Measurements from ENCODE around the gene TMC1. TPM values are rescaled to one million over a fixed set of nuclear protein-coding genes. Genes with fewer than 3 reads are reported as not detected.

Gene TMC1
- total RNA-seq (2022; extraction: Qiagen RNA extraction) = 0.03 to 0.10 TPM in 2 of 5 replicates, not detected in the others

DNA sequence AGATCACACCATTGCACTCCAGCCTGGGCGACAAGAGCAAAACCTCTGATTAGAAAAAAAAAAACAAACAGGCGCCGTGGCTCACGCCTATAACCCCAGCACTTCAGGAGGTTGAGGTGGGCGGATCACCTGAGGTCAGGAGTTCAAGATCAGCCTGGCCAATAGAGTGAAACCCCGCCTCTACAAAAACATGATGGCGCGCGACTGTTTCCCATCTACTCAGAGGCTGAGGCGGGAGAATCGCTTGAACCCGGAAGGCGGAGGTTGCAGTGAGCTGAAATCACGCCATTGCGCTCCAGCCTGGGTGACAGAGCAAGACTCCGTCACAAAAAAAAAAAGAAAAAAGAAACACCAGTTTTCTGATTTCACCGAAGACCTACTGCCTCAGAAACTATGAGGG, at the start of gene TMC1:
Gene TMC1, plus strand, starts transcription at position 193 of the 400 bp plus-strand sequence. CDS start 127,041 bp downstream, outside the sequence.

Other genes with a start within 250 kb of the TMC1 start
- 133 to 220 TPM (median 186 TPM) in 5 replicates for gene ZFAND5, start 156.4 kb upstream of the TMC1 start, total RNA-seq (2022; extraction: Qiagen RNA extraction)